B cell (primary cell): Measurements from ENCODE around the gene UNC79. TPM values are rescaled to one million over a fixed set of nuclear protein-coding genes. Genes with fewer than 3 reads are reported as not detected.

Source experiments
- ATAC-seq: fragments of 200-7000 bp; cut with Tn5 transposase; one replicate; pipeline ENCODE4 v1.10.0; 2021; ENCODE audit warnings: low read depth, mild to moderate bottlenecking, moderate number of reproducible peaks, moderate library complexity
- CTCF ChIA-PET: fragments of 350-600 bp; sonication (Branson Sonifier 250); formaldehyde crosslinking; loops from one replicate; lab custom pipeline; 2021; ENCODE audit warnings: antibody characterized with exemption, inconsistent platforms; lab: Charles Lee
- POLR2A ChIA-PET: fragments of 350-600 bp; sonication (Branson Sonifier 250); formaldehyde crosslinking; loops from one replicate; lab custom pipeline; 2021; ENCODE audit warnings: antibody characterized with exemption; lab: Charles Lee
- DNase-seq: peaks from one replicate; pipeline ENCODE4 v3.0.0; 2013
- H2AFZ ChIP-seq: 2 replicates; pipeline ENCODE4 v1.6.1; 2012; ENCODE audit warnings: mild to moderate bottlenecking, low read depth, low read length; ENCODE audit not compliant: insufficient read depth, poor library complexity, severe bottlenecking
- H3K27ac ChIP-seq, 2 donors: 1 replicate in 1 of 2; 2 replicates in 1 of 2; pipeline ENCODE4 v1.5.1; 2012 to 2013; ENCODE audit warnings: low read length in 2 of 2, mild to moderate bottlenecking in 2 of 2, moderate library complexity in 1 of 2
- H3K27me3 ChIP-seq, 4 experiments: fragments of 200-600 bp in 1 of 4; sonication (generic) in 1 of 4; replicated peaks in 1 of 4; 1 replicate in 2 of 4; 2 replicates in 2 of 4; pipeline versions ENCODE4 v1.6.1 to v1.7.0; 2013 to 2016; ENCODE audit warnings: low read length in 3 of 4, mild to moderate bottlenecking in 2 of 4, mixed read lengths in 1 of 4, moderate library complexity in 1 of 4; ENCODE audit not compliant: insufficient read depth in 4 of 4, control insufficient read depth in 3 of 4; ENCODE audit errors: control extremely low read depth in 1 of 4
- H3K36me3 ChIP-seq, 2 experiments: replicated peaks in 1 of 2; 1 replicate in 1 of 2; 2 replicates in 1 of 2; pipeline versions ENCODE4 v1.6.1 to v1.7.1; 2013; ENCODE audit warnings: low read length in 1 of 2; ENCODE audit not compliant: insufficient read depth in 2 of 2, control insufficient read depth in 1 of 2; ENCODE audit errors: control extremely low read depth in 1 of 2, extremely low read depth in 1 of 2
- H3K4me1 ChIP-seq, 2 donors: fragments of 200-600 bp in 1 of 2; sonication (generic) in 1 of 2; 1 replicate in 1 of 2; 2 replicates in 1 of 2; pipeline versions ENCODE4 v1.5.1 to v1.6.1; 2013 to 2017; ENCODE audit warnings: low read length in 2 of 2; ENCODE audit not compliant: control insufficient read depth in 2 of 2, insufficient read depth in 2 of 2
- H3K4me2 ChIP-seq: replicated peaks from 2 replicates; pipeline ENCODE3; 2012; ENCODE audit warnings: mild to moderate bottlenecking, low read depth, low read length; ENCODE audit not compliant: poor library complexity, severe bottlenecking
- H3K4me3 ChIP-seq, 5 experiments: fragments of 200-600 bp in 1 of 5; sonication (generic) in 1 of 5; 1 replicate in 3 of 5; 2 replicates in 2 of 5; pipeline versions ENCODE4 v1.5.1 to v1.7.0; 2011 to 2016; ENCODE audit warnings: low read length in 4 of 5, mild to moderate bottlenecking in 4 of 5, low read depth in 2 of 5, control low read depth in 1 of 5, moderate library complexity in 1 of 5; ENCODE audit not compliant: insufficient read depth in 1 of 5; ENCODE audit errors: control extremely low read depth in 1 of 5, extremely low read depth in 1 of 5
- H3K79me2 ChIP-seq: fragments of 200-600 bp; sonication (generic); one replicate; pipeline ENCODE4 v1.6.0; 2016; ENCODE audit warnings: low read length; ENCODE audit not compliant: control insufficient read depth, insufficient read depth
- H3K9ac ChIP-seq: fragments of 200-600 bp; sonication (generic); 2 replicates; pipeline ENCODE4 v1.6.1; 2017; ENCODE audit warnings: mild to moderate bottlenecking, low read length, moderate library complexity
- H3K9me3 ChIP-seq, 3 donors: one replicate each; pipeline versions ENCODE4 v1.6.1 to v1.7.1; 2013; ENCODE audit warnings: low read length in 2 of 3; ENCODE audit not compliant: control insufficient read depth in 2 of 3, insufficient read depth in 1 of 3; ENCODE audit errors: control extremely low read depth in 1 of 3
- H4K20me1 ChIP-seq: 2 replicates; pipeline ENCODE4 v1.6.0; 2012; ENCODE audit warnings: mild to moderate bottlenecking, low read length; ENCODE audit not compliant: insufficient read depth, control insufficient read depth, poor library complexity, severe bottlenecking
- H3K27ac Mint-ChIP-seq: one replicate; pipeline ENCODE4 v1.8.0; 2021; ENCODE audit warnings: mixed read lengths
- H3K27me3 Mint-ChIP-seq: one replicate; pipeline ENCODE4 v1.8.0; 2021; ENCODE audit warnings: mixed read lengths
- H3K4me1 Mint-ChIP-seq: one replicate; pipeline ENCODE4 v1.8.0; 2021; ENCODE audit warnings: mixed read lengths
- H3K4me3 Mint-ChIP-seq: one replicate; pipeline ENCODE4 v1.8.0; 2021; ENCODE audit warnings: mixed read lengths
- H3K9me3 Mint-ChIP-seq: one replicate; pipeline ENCODE4 v1.8.0; 2022; ENCODE audit warnings: mixed read lengths; ENCODE audit not compliant: insufficient read depth
- CTCF ChIP-seq: fragments of 200-600 bp; IDR thresholded peaks from one replicate; pipeline ENCODE4 v1.8.0; 2022; ENCODE audit warnings: antibody characterized with exemption, mild to moderate bottlenecking
- EZH2 ChIP-seq: IDR thresholded peaks from 2 replicates; pipeline ENCODE4 v1.6.1; 2012; ENCODE audit warnings: borderline replicate concordance, low read depth, mild to moderate bottlenecking, moderate library complexity, low read length; ENCODE audit not compliant: insufficient read depth, poor library complexity, severe bottlenecking
- WGBS: methylation state at CpG from one replicate; pipeline ENCODE4 v1.1.5; 2013; ENCODE audit warnings: missing lambda C conversion rate; ENCODE audit not compliant: insufficient coverage; 5-methylcytosine and 5-hydroxymethylcytosine counted together
- intact Hi-C: fragments of 100-400 bp; cut with micrococcal nuclease; formaldehyde crosslinking; loops from one replicate; pipeline ENCODE4 v1.10.0; 2022
- polyA plus RNA-seq: library from polyadenylated mRNA; depleted of rRNA; stranded (reverse); fragments of >200 nt; gene quantifications from 2 replicates; pipeline ENCODE4 v1.2.3, GENCODE V29; 2012
- total RNA-seq, 2 donors: library from RNA; stranded (reverse); fragments of 120-200 nt in 1 of 2; gene quantifications; 1 replicate in 1 of 2; 2 replicates in 1 of 2; pipeline versions ENCODE4 v1.2.3 to v1.2.4, GENCODE V29; 2013 to 2022

Gene UNC79
- total and polyA plus RNA-seq, 2 donors (not counting 1 experiment from before 2014, with no cell fraction given) = 0.04 to 0.15 TPM

- CTCF ChIA-PET = no interaction called here
- no peak overlapping the region for H3K4me2 ChIP-seq
- ATAC-seq (no peak), DNase-seq (no peak)
- no peaks in the 10 kb centered on the region for H4K20me1 ChIP-seq
- intact Hi-C loops = no loop called here
- TF ChIP-seq EZH2 = no peak
- TF ChIP-seq CTCF = no peak
- H3K36me3 ChIP-seq = no peaks in the 10 kb centered on the region
- H2AFZ ChIP-seq = peak overlapping the region; percentile 19
- H3K27ac ChIP-seq = no peak overlapping the region
- Mint-ChIP-seq H3K27ac (no peak overlapping the region), H3K4me1 (peaks cover 5% of the 10 kb centered on the region), H3K4me3 (no peak overlapping the region), H3K27me3 (peaks cover 7% of the 10 kb centered on the region), H3K9me3 (no peaks in the 10 kb centered on the region)
- no peaks in the 10 kb centered on the region for H3K9me3 ChIP-seq
- H3K4me1 ChIP-seq = no peaks in the 10 kb centered on the region
- H3K27me3 ChIP-seq = no peaks in the 10 kb centered on the region
- POLR2A ChIA-PET = no interaction called here
- H3K9ac ChIP-seq = no peak overlapping the region
- no peaks in the 10 kb centered on the region for H3K79me2 ChIP-seq
- H3K4me3 ChIP-seq = no peak overlapping the region
- 64% methylated on average over 2 of the region's 5 CpGs for WGBS
Measured at GRCh38 chr14:93464271-93464670, 33.5 kb downstream of the UNC79 start.

- Histone ChIP-seq H3K9me3 (no peaks in the 10 kb centered on the region), H4K20me1 (no peaks in the 10 kb centered on the region), H3K27me3 (no peaks in the 10 kb centered on the region), H3K4me3 (no peak overlapping the region), H3K9ac (no peak overlapping the region), H2AFZ (no peak overlapping the region), H3K27ac (no peak overlapping the region), H3K4me2 (no peak overlapping the region), H3K79me2 (no peaks in the 10 kb centered on the region), H3K4me1 (no peaks in the 10 kb centered on the region), H3K36me3 (no peaks in the 10 kb centered on the region)
- no peak overlapping the region for H3K27ac Mint-ChIP-seq
- peaks cover 23% of the 10 kb centered on the region for H3K27me3 Mint-ChIP-seq
- ChIA-PET CTCF (no interaction called here), POLR2A (no interaction called here)
- no peak for DNase-seq
- WGBS = 83% methylated on average over 6 of the region's 6 CpGs
- intact Hi-C loops = no loop called here
- H3K4me1 Mint-ChIP-seq = no peaks in the 10 kb centered on the region
- no peak overlapping the region for H3K4me3 Mint-ChIP-seq
- ATAC-seq = no peak
- TF ChIP-seq CTCF (no peak), EZH2 (no peak)
- no peaks in the 10 kb centered on the region for H3K9me3 Mint-ChIP-seq
Measured at GRCh38 chr14:93475471-93475870, 44.7 kb downstream of the UNC79 start.
